Mesenchymal stem cell (in vitro differentiated cells and primary cell): Measurements from ENCODE around the gene PLXNC1.
A peak's percentile ranks its signal among the peaks of the same experiment; 100 is the strongest.

Experiments
- DNase-seq: peaks from one replicate; pipeline ENCODE4 v3.0.0-alpha.2; 2013
- H2AFZ ChIP-seq: one replicate; pipeline ENCODE4 v1.6.1; 2013; ENCODE audit warnings: low read depth, mild to moderate bottlenecking, control low read depth, inconsistent platforms, low read length, moderate library complexity
- H2AK5ac ChIP-seq: 2 replicates; pipeline ENCODE4 v1.6.1; 2013; ENCODE audit warnings: low read length, moderate library complexity, mild to moderate bottlenecking, inconsistent platforms; ENCODE audit not compliant: severe bottlenecking
- H2BK120ac ChIP-seq: one replicate; pipeline ENCODE4 v1.6.1; 2013; ENCODE audit warnings: low read depth, mild to moderate bottlenecking, inconsistent platforms, low read length, moderate library complexity
- H2BK12ac ChIP-seq, 2 experiments: one replicate each; pipeline ENCODE4 v1.6.1; 2013; ENCODE audit warnings: inconsistent platforms in 2 of 2, low read length in 2 of 2, mild to moderate bottlenecking in 2 of 2, moderate library complexity in 2 of 2, control low read depth in 1 of 2
- H2BK15ac ChIP-seq: one replicate; pipeline ENCODE4 v1.6.1; 2013; ENCODE audit warnings: mild to moderate bottlenecking, low read depth, inconsistent platforms; ENCODE audit not compliant: poor library complexity, severe bottlenecking
- H2BK5ac ChIP-seq: 2 replicates; pipeline ENCODE4 v1.6.1; 2013; ENCODE audit warnings: low read depth, mild to moderate bottlenecking, low read length, control low read depth, inconsistent platforms; ENCODE audit not compliant: poor library complexity, severe bottlenecking
- H3K14ac ChIP-seq, 2 experiments: one replicate each; pipeline ENCODE4 v1.6.1; 2013; ENCODE audit warnings: inconsistent platforms in 2 of 2, low read length in 2 of 2, control low read depth in 1 of 2, mild to moderate bottlenecking in 1 of 2, moderate library complexity in 1 of 2
- H3K18ac ChIP-seq, 2 experiments: one replicate each; pipeline ENCODE4 v1.6.1; 2013; ENCODE audit warnings: inconsistent platforms in 2 of 2, low read length in 2 of 2, control low read depth in 1 of 2, low read depth in 1 of 2, mild to moderate bottlenecking in 1 of 2
- H3K23ac ChIP-seq, 2 experiments: one replicate each; pipeline ENCODE4 v1.6.1; 2013; ENCODE audit warnings: inconsistent platforms in 2 of 2, low read length in 2 of 2, mild to moderate bottlenecking in 2 of 2, moderate library complexity in 2 of 2, control low read depth in 1 of 2
- H3K27ac ChIP-seq: 2 replicates; pipeline ENCODE4 v1.5.1; 2013; ENCODE audit warnings: mild to moderate bottlenecking, moderate library complexity, low read length, control low read depth, inconsistent platforms; ENCODE audit not compliant: poor library complexity, severe bottlenecking
- H3K27me3 ChIP-seq, 2 experiments: 2 replicates each; pipeline versions ENCODE4 v1.6.1 to v1.7.0; 2013; ENCODE audit warnings: low read length in 2 of 2, mild to moderate bottlenecking in 2 of 2, moderate library complexity in 2 of 2, control low read depth in 1 of 2, inconsistent platforms in 1 of 2; ENCODE audit not compliant: control insufficient read depth in 1 of 2, insufficient read depth in 1 of 2
- H3K36me3 ChIP-seq, 2 experiments: 2 replicates each; pipeline versions ENCODE4 v1.6.1 to v1.7.0; 2013; ENCODE audit warnings: low read length in 2 of 2, control low read depth in 1 of 2, inconsistent platforms in 1 of 2, low read depth in 1 of 2, mild to moderate bottlenecking in 1 of 2; ENCODE audit not compliant: insufficient read depth in 2 of 2, control insufficient read depth in 1 of 2
- H3K4ac ChIP-seq, 2 experiments: one replicate each; pipeline ENCODE4 v1.6.1; 2013; ENCODE audit warnings: inconsistent platforms in 2 of 2, low read length in 2 of 2, mild to moderate bottlenecking in 2 of 2, moderate library complexity in 2 of 2, control low read depth in 1 of 2, low read depth in 1 of 2
- H3K4me1 ChIP-seq: 2 replicates; pipeline ENCODE4 v1.6.1; 2013; ENCODE audit warnings: low read depth, low read length, control low read depth; ENCODE audit not compliant: control insufficient read depth, insufficient read depth
- H3K4me2 ChIP-seq: 2 replicates; pipeline ENCODE4 v1.6.1; 2013; ENCODE audit warnings: low read length, mild to moderate bottlenecking, inconsistent platforms; ENCODE audit not compliant: poor library complexity, severe bottlenecking
- H3K4me3 ChIP-seq, 2 experiments: 2 replicates each; pipeline versions ENCODE4 v1.5.1 to v1.7.0; 2013; ENCODE audit warnings: low read length in 2 of 2, mild to moderate bottlenecking in 2 of 2, control low read depth in 1 of 2, low read depth in 1 of 2; ENCODE audit not compliant: insufficient read depth in 1 of 2
- H3K79me1 ChIP-seq: replicated peaks from 2 replicates; pipeline ENCODE4 v1.6.1; 2013; ENCODE audit warnings: mild to moderate bottlenecking, control low read depth, low read length, inconsistent platforms; ENCODE audit not compliant: poor library complexity, severe bottlenecking
- H3K9ac ChIP-seq: 2 replicates; pipeline ENCODE4 v1.7.0; 2013; ENCODE audit warnings: mild to moderate bottlenecking, low read length, moderate library complexity
- H3K9me3 ChIP-seq: 2 replicates; pipeline ENCODE4 v1.7.0; 2013; ENCODE audit warnings: mild to moderate bottlenecking, low read length; ENCODE audit not compliant: control insufficient read depth
- H4K8ac ChIP-seq: one replicate; pipeline ENCODE4 v1.6.1; 2013; ENCODE audit warnings: inconsistent platforms, mild to moderate bottlenecking, low read length, moderate library complexity
- H4K91ac ChIP-seq: one replicate; pipeline ENCODE4 v1.6.1; 2013; ENCODE audit warnings: mild to moderate bottlenecking, low read length, inconsistent platforms
- whole genome bisulfite sequencing: methylation state at CpG from one replicate; pipeline ENCODE4 v1.1.7; 2013; ENCODE audit warnings: mixed read lengths; 5-methylcytosine and 5-hydroxymethylcytosine counted together

Gene PLXNC1

DNA sequence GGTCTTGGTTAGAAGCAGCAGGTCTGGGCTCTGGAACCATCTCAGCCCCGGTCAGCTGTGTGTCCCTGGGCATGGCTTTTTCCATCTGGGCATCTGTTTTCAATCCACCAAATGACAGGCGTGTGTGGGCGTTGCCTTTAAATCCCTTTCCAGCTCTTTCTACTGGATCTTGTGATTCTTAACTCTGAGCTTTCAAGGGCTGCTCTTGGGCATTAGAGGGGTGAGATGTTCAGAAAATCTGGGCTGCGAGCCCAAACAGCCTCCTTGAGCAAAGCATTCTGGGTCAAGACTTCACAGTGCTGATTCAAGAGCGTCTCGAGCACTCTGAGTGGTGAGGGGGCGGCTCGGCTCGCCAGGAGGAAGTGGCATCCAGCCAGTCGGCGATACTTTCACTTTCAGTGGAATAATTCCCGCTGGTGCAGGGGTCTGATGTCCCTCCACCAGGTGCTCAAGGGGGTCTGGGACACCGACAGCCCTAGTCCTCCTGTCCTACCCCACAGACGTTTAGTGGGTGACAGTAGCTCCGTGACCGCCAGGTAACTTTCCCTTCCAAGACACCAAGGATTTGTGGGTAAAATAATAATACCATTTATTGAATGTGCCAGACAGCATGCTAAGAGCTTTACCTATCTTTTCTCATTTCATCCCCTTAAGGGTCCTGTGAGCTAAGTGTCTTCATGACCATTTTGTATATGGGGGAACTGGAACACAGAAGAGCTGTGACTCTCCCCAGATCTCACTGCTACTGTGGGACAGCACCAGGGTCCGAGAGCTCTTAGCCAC is 114.0 kb downstream of the PLXNC1 start:
- no peak overlapping the region for H3K4me2 ChIP-seq
- peaks cover 6% of the 10 kb centered on the region for H3K4me1 ChIP-seq
- no peak overlapping the region for H4K8ac ChIP-seq
- peak overlapping the region in 1 of 2 experiments; percentile 76 for H3K4me3 ChIP-seq
- H3K14ac ChIP-seq = peak overlapping the region in 1 of 2 experiments; percentile 11
- no peaks in the 10 kb centered on the region for H3K79me1 ChIP-seq
- peak overlapping the region in 1 of 2 experiments; percentile 61 for H2BK12ac ChIP-seq
- peak overlapping the region in 1 of 2 experiments; percentile 50 for H3K4ac ChIP-seq
- peak overlapping the region; percentile 88 for H3K9ac ChIP-seq
- H3K36me3 ChIP-seq = peaks cover 0 to 7% of the 10 kb centered on the region in 2 experiments
- peak; percentile 75 for DNase-seq
- WGBS = 81% methylated on average over 14 of the region's 17 CpGs
- H2AFZ ChIP-seq = peak overlapping the region; percentile 16
- H3K9me3 ChIP-seq = no peaks in the 10 kb centered on the region
- H2BK120ac ChIP-seq = no peak overlapping the region
- no peak overlapping the region for H3K23ac ChIP-seq
- peaks cover 0 to 13% of the 10 kb centered on the region in 2 experiments for H3K27me3 ChIP-seq
- no peak overlapping the region for H4K91ac ChIP-seq
- H2BK15ac ChIP-seq = no peak overlapping the region
- H2BK5ac ChIP-seq = no peak overlapping the region
- H2AK5ac ChIP-seq = no peak overlapping the region
- H3K18ac ChIP-seq = peak overlapping the region in 1 of 2 experiments; percentile 80
- H3K27ac ChIP-seq = no peak overlapping the region

DNA sequence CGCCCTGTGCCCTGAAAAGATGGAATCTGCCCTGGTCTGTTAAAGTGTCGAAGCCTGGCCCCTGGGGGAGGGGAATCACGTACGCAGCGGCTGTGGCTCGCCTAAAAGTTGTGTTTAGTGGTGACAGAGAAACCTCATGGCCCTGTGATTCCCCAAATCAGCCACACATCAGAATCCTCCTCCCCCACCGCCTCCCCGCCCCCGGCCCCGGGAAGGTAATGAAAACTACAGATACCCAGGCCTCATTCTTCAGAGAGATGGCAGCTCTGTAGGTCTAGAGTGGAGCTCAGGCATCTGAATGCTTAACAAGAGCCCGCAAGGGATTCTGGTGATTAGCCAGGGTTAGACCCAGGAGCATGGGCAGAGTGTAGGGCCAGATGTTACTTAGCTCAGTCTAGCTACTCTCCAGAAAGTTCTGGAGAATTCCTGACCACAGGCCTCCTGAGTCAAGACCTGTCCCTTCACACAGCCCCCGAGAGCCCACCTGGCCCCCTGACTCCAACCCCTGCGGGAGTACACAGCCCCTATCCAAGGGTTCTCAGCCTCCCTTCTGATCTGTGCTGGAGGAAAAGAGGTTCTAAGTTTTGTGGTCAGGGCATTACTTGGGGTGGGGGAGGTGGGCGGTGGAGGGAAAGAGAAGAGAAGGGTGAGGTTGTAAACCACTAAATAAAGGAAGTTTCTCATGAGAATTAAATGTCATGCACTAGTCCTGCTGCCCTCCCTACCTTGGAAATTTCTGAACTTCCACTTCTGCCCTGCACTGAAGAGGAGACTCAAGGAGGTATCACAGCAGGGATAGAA is 114.8 kb downstream of the PLXNC1 start:
- no peak overlapping the region for H3K4me2 ChIP-seq
- H3K9ac ChIP-seq = peak overlapping the region; percentile 88
- DNase-seq = no peak
- peaks cover 0 to 7% of the 10 kb centered on the region in 2 experiments for H3K36me3 ChIP-seq
- WGBS = 100% methylated on average over 2 of the region's 14 CpGs
- H2BK15ac ChIP-seq = no peak overlapping the region
- no peak overlapping the region for H2AFZ ChIP-seq
- H3K27me3 ChIP-seq = peaks cover 0 to 21% of the 10 kb centered on the region in 2 experiments
- H3K23ac ChIP-seq = no peak overlapping the region
- no peak overlapping the region for H2BK120ac ChIP-seq
- no peak overlapping the region for H3K18ac ChIP-seq
- peak overlapping the region in 1 of 2 experiments; percentile 76 for H3K4me3 ChIP-seq
- H3K79me1 ChIP-seq = no peaks in the 10 kb centered on the region
- no peak overlapping the region for H4K8ac ChIP-seq
- H4K91ac ChIP-seq = no peak overlapping the region
- H3K9me3 ChIP-seq = no peaks in the 10 kb centered on the region
- no peak overlapping the region for H2BK12ac ChIP-seq
- H3K4ac ChIP-seq = no peak overlapping the region
- H2BK5ac ChIP-seq = no peak overlapping the region
- no peak overlapping the region for H3K14ac ChIP-seq
- no peak overlapping the region for H3K27ac ChIP-seq
- H3K4me1 ChIP-seq = peaks cover 6% of the 10 kb centered on the region
- H2AK5ac ChIP-seq = no peak overlapping the region

DNA sequence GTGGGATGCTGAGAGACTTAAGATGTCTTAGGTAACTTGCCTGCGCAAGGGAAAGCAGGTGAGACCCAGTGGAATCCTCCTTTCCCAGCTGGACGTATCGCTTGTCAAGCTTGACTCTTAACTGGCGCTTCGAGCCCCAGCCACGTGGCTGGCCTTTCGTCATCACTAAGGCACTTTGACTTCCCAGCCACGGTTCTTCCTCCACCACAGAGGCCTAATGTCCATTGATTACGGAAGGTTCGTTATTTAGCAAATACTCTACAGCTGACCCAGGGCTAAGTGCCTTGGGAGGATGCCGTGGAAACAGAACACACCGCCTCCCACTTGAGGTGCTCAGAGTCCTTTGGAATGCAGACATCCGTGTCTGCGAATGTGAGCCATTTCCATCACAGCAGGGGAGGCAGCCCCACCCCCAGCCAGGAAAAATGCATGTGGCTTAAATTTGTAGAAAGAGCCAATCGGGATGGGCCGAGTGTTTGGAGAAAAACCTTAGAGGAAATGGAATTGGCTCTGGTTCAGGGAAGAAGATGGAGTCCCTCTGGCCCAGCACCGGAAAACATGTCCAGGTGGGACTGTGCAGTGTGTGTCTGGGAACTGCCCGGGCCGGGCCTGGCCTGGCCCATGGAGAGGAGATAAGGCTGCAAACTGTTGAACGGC is 115.7 kb downstream of the PLXNC1 start:
- Histone ChIP-seq H2AK5ac (no peak overlapping the region), H3K4me1 (peaks cover 6% of the 10 kb centered on the region), H3K14ac (no peak overlapping the region), H3K9ac (no peak overlapping the region), H4K8ac (no peak overlapping the region), H3K4me2 (no peak overlapping the region), H2BK5ac (no peak overlapping the region), H3K18ac (no peak overlapping the region), H4K91ac (no peak overlapping the region), H3K4me3 (no peak overlapping the region), H3K27ac (no peak overlapping the region), H2BK15ac (peak overlapping the region; percentile 44), H3K9me3 (no peaks in the 10 kb centered on the region), H2BK12ac (no peak overlapping the region), H2AFZ (no peak overlapping the region), H3K36me3 (peaks cover 0 to 7% of the 10 kb centered on the region in 2 experiments), H3K4ac (no peak overlapping the region), H3K27me3 (peaks cover 0 to 22% of the 10 kb centered on the region in 2 experiments), H3K23ac (no peak overlapping the region), H3K79me1 (no peaks in the 10 kb centered on the region), H2BK120ac (no peak overlapping the region)
- WGBS = 62% methylated on average over 19 of the region's 20 CpGs
- no peak for DNase-seq
